ENCODE results near the gene ULBP3. TPM values are rescaled to one million over a fixed set of nuclear protein-coding genes. Genes with fewer than 3 reads are reported as not detected.
A peak's percentile ranks its signal among the peaks of the same experiment; 100 is the strongest.
"Not testable (repeated sequence)": the region's sequence is repeated elsewhere in the genome, so short reads cannot be mapped to it uniquely, and the experiment has no call there.

The ULBP3 gene
- total RNA-seq, 2 donors from 2014 or later = 0.68 to 1.6 TPM

GRCh38 chr6:150070236-150070818 is 1.4 kb upstream of the ULBP3 start:
- H3K27me3 Mint-ChIP-seq = peaks cover 25% of the 10 kb centered on the region
- H3K4me3 Mint-ChIP-seq = no peak overlapping the region
- DNase-seq (no peak), ATAC-seq (no peak)
- H3K4me1 Mint-ChIP-seq = peaks cover 22% of the 10 kb centered on the region
- peak overlapping the region; percentile 49 for H3K27ac Mint-ChIP-seq
- no peaks in the 10 kb centered on the region for H3K9me3 ChIP-seq (ENCODE audit: control insufficient read depth, low read length, poor library complexity, severe bottlenecking)
- H3K36me3 Mint-ChIP-seq (ENCODE audit: low read depth) = peaks cover 11% of the 10 kb centered on the region

GRCh38 chr6:150069706-150070105 is 785 bp upstream of the ULBP3 start:
- no peaks in the 10 kb centered on the region for H3K9me3 ChIP-seq (ENCODE audit: control insufficient read depth, low read length, poor library complexity, severe bottlenecking)
- H3K27ac Mint-ChIP-seq = peak overlapping the region; percentile 77
- peaks cover 24% of the 10 kb centered on the region for H3K27me3 Mint-ChIP-seq
- DNase-seq = no peak
- no peak for ATAC-seq
- peak overlapping the region; percentile 93 for H3K4me3 Mint-ChIP-seq
- peaks cover 22% of the 10 kb centered on the region for H3K4me1 Mint-ChIP-seq
- peaks cover 11% of the 10 kb centered on the region for H3K36me3 Mint-ChIP-seq (ENCODE audit: low read depth)

- Mint-ChIP-seq H3K36me3 (ENCODE audit: low read depth) (peaks cover 9% of the 10 kb centered on the region), H3K27me3 (peaks cover 18% of the 10 kb centered on the region), H3K27ac (peak overlapping the region; percentile 77), H3K4me3 (peak overlapping the region; percentile 93), H3K4me1 (peaks cover 20% of the 10 kb centered on the region)
- DNase-seq (no peak), ATAC-seq (no peak)
- H3K9me3 ChIP-seq (ENCODE audit: control insufficient read depth, low read length, poor library complexity, severe bottlenecking) = no peaks in the 10 kb centered on the region
Observed at GRCh38 chr6:150068151-150068550, 770 bp downstream of the ULBP3 start.

GRCh38 chr6:150065083-150065482 is 3.8 kb downstream of the ULBP3 start:
- H3K4me3 Mint-ChIP-seq = no peak overlapping the region
- peaks cover 16% of the 10 kb centered on the region for H3K4me1 Mint-ChIP-seq
- ATAC-seq (no peak), DNase-seq (no peak)
- peaks cover 11% of the 10 kb centered on the region for H3K36me3 Mint-ChIP-seq (ENCODE audit: low read depth)
- peaks cover 23% of the 10 kb centered on the region for H3K27me3 Mint-ChIP-seq
- H3K27ac Mint-ChIP-seq = no peak overlapping the region
- no peaks in the 10 kb centered on the region for H3K9me3 ChIP-seq (ENCODE audit: control insufficient read depth, low read length, poor library complexity, severe bottlenecking)

GRCh38 chr6:150063640-150064039 is 5.3 kb downstream of the ULBP3 start:
- Mint-ChIP-seq H3K4me1 (peaks cover 17% of the 10 kb centered on the region), H3K27ac (no peak overlapping the region), H3K4me3 (no peak overlapping the region), H3K36me3 (ENCODE audit: low read depth) (peaks cover 11% of the 10 kb centered on the region), H3K27me3 (peaks cover 34% of the 10 kb centered on the region)
- DNase-seq (no peak), ATAC-seq (no peak)
- H3K9me3 ChIP-seq (ENCODE audit: control insufficient read depth, low read length, poor library complexity, severe bottlenecking) = no peaks in the 10 kb centered on the region

- DNase-seq; H3K4me3 Mint-ChIP-seq; H3K36me3 Mint-ChIP-seq (ENCODE audit: low read depth); H3K9me3 ChIP-seq (ENCODE audit: control insufficient read depth, low read length, poor library complexity, severe bottlenecking): not testable (repeated sequence)
- Mint-ChIP-seq H3K27ac (peak overlapping the region; percentile 75), H3K27me3 (peaks cover 42% of the 10 kb centered on the region), H3K4me1 (peaks cover 11% of the 10 kb centered on the region)
- ATAC-seq = peak; percentile 71
Observed at GRCh38 chr6:150059973-150060372, 8.9 kb downstream of the ULBP3 start.

GRCh38 chr6:150058986-150059385 is 9.9 kb downstream of the ULBP3 start:
- ATAC-seq (no peak), DNase-seq (no peak)
- peaks cover 4% of the 10 kb centered on the region for H3K36me3 Mint-ChIP-seq (ENCODE audit: low read depth)
- H3K27me3 Mint-ChIP-seq = peaks cover 44% of the 10 kb centered on the region
- no peaks in the 10 kb centered on the region for H3K9me3 ChIP-seq (ENCODE audit: control insufficient read depth, low read length, poor library complexity, severe bottlenecking)
- H3K4me1 Mint-ChIP-seq = peaks cover 11% of the 10 kb centered on the region
- H3K4me3 Mint-ChIP-seq = no peak overlapping the region
- peak overlapping the region; percentile 75 for H3K27ac Mint-ChIP-seq

GRCh38 chr6:150058231-150058792 is 10.6 kb downstream of the ULBP3 start:
- ATAC-seq (no peak), DNase-seq (no peak)
- Mint-ChIP-seq H3K4me3 (no peak overlapping the region), H3K27ac (no peak overlapping the region), H3K36me3 (ENCODE audit: low read depth) (peaks cover 4% of the 10 kb centered on the region), H3K27me3 (peaks cover 46% of the 10 kb centered on the region), H3K4me1 (peaks cover 11% of the 10 kb centered on the region)
- no peaks in the 10 kb centered on the region for H3K9me3 ChIP-seq (ENCODE audit: control insufficient read depth, low read length, poor library complexity, severe bottlenecking)

GRCh38 chr6:150057501-150057951 is 11.4 kb downstream of the ULBP3 start:
- peaks cover 4% of the 10 kb centered on the region for H3K36me3 Mint-ChIP-seq (ENCODE audit: low read depth)
- H3K27me3 Mint-ChIP-seq = peaks cover 52% of the 10 kb centered on the region
- no peak overlapping the region for H3K4me3 Mint-ChIP-seq
- H3K27ac Mint-ChIP-seq = no peak overlapping the region
- DNase-seq (no peak), ATAC-seq (no peak)
- H3K9me3 ChIP-seq (ENCODE audit: control insufficient read depth, low read length, poor library complexity, severe bottlenecking) = no peaks in the 10 kb centered on the region
- H3K4me1 Mint-ChIP-seq = peaks cover 11% of the 10 kb centered on the region

GRCh38 chr6:150056916-150057315 is 12.0 kb downstream of the ULBP3 start:
- Mint-ChIP-seq H3K36me3 (ENCODE audit: low read depth) (peaks cover 7% of the 10 kb centered on the region), H3K4me1 (peaks cover 11% of the 10 kb centered on the region), H3K4me3 (no peak overlapping the region), H3K27me3 (peaks cover 58% of the 10 kb centered on the region), H3K27ac (no peak overlapping the region)
- DNase-seq (no peak), ATAC-seq (no peak)
- no peaks in the 10 kb centered on the region for H3K9me3 ChIP-seq (ENCODE audit: control insufficient read depth, low read length, poor library complexity, severe bottlenecking)

- no peak for ATAC-seq
- H3K27me3 Mint-ChIP-seq = peaks cover 62% of the 10 kb centered on the region
- no peak overlapping the region for H3K4me3 Mint-ChIP-seq
- H3K27ac Mint-ChIP-seq = no peak overlapping the region
- H3K9me3 ChIP-seq (ENCODE audit: control insufficient read depth, low read length, poor library complexity, severe bottlenecking) = no peaks in the 10 kb centered on the region
- DNase-seq = no peak
- peaks cover 11% of the 10 kb centered on the region for H3K4me1 Mint-ChIP-seq
- peaks cover 7% of the 10 kb centered on the region for H3K36me3 Mint-ChIP-seq (ENCODE audit: low read depth)
Observed at GRCh38 chr6:150056156-150056555, 12.8 kb downstream of the ULBP3 start.

GRCh38 chr6:150055131-150055530 is 13.8 kb downstream of the ULBP3 start:
- ATAC-seq (no peak), DNase-seq (no peak)
- H3K36me3 Mint-ChIP-seq (ENCODE audit: low read depth) = peaks cover 5% of the 10 kb centered on the region
- no peak overlapping the region for H3K27ac Mint-ChIP-seq
- peaks cover 68% of the 10 kb centered on the region for H3K27me3 Mint-ChIP-seq
- H3K9me3 ChIP-seq (ENCODE audit: control insufficient read depth, low read length, poor library complexity, severe bottlenecking) = no peaks in the 10 kb centered on the region
- no peak overlapping the region for H3K4me3 Mint-ChIP-seq
- H3K4me1 Mint-ChIP-seq = peaks cover 6% of the 10 kb centered on the region

GRCh38 chr6:150053450-150053849 is 15.5 kb downstream of the ULBP3 start:
- Mint-ChIP-seq H3K36me3 (ENCODE audit: low read depth) (peaks cover 3% of the 10 kb centered on the region), H3K27ac (no peak overlapping the region), H3K4me1 (no peaks in the 10 kb centered on the region), H3K4me3 (no peak overlapping the region), H3K27me3 (peaks cover 66% of the 10 kb centered on the region)
- DNase-seq (no peak), ATAC-seq (no peak)
- no peaks in the 10 kb centered on the region for H3K9me3 ChIP-seq (ENCODE audit: control insufficient read depth, low read length, poor library complexity, severe bottlenecking)

- H3K9me3 ChIP-seq (ENCODE audit: control insufficient read depth, low read length, poor library complexity, severe bottlenecking) = no peaks in the 10 kb centered on the region
- ATAC-seq (no peak), DNase-seq (no peak)
- Mint-ChIP-seq H3K27me3 (peaks cover 81% of the 10 kb centered on the region), H3K4me3 (no peak overlapping the region), H3K27ac (no peak overlapping the region), H3K4me1 (peaks cover 6% of the 10 kb centered on the region), H3K36me3 (ENCODE audit: low read depth) (peaks cover 5% of the 10 kb centered on the region)
Observed at GRCh38 chr6:150050846-150051245, 18.1 kb downstream of the ULBP3 start.
